ENCODE results near the gene CCDC27.

Gene CCDC27

DNA sequence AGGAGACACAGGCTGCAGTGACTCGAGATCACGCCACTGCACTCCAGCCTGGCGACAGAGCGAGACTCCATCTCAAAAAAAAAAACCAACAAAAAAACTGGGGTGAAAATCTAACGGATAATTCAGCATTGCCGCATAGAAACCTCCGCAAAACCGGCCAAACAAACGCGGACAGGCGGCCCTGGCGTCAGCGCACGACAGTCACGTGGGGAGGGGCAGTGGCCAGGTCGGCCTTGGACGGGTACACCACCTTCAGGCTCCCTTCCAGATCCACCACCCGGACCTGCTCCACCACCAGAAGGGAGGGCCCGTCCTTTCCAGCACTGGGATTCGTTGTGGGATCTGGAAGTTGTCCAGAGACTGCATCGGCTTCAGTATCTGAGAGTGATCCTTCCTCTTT lies 28.7 kb downstream of the CCDC27 start:
- no peak for DNase-seq (ENCODE audit: low read depth in 1 of 2, low spot score in 1 of 2)
- in situ Hi-C loops (cut with HindIII; ENCODE audit: low pct_unique_long_range_greater_than_20kb, low sequenced_read_pairs): no loop called here
- no peak for TF ChIP-seq JUND (IDR thresholded peaks at IDR 0.05; ENCODE audit: low read depth)

DNA sequence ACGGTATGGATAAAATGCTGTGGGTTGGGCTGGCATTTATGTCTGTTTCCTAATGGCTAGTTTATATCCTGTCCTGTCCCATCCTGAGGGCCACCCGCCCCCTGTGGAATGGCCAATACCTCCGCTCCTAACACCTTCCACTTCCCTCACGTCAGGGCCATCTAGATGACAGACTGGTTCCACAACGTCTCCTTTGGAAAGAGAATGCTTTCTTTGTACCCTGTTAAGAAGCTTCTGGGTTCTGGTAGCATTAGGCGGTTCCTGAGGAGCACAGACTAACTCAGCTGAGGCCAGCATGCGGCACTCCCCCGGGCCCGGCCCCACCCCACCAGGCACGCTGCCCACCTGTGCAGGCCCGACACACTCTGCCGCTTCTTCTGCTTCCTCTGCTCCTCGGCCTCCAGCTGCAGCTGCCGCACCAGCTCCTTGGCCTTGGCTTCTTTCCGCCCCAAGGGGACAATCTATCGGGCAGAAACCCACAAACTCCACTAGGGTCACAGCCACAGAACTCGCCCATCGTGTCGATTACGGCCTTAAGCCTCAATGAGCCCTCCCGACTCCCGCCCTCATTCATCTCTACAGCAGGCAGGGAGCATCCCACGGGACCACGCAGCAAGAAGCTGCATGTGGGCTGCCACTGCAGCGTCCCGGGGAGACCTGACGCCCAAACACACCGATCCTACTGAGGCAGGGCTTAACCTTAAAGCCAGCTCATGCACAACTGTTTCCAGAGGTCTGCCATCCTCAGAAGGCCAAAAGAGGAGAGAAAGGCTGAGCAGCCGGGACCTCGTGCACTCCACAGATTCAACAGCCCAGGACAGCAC lies 31.6 kb downstream of the CCDC27 start:
- DNase-seq (ENCODE audit: low read depth in 1 of 2, low spot score in 1 of 2): no peak
- no peak for TF ChIP-seq JUND (IDR thresholded peaks at IDR 0.05; ENCODE audit: low read depth)
- in situ Hi-C loops (cut with HindIII; ENCODE audit: low pct_unique_long_range_greater_than_20kb, low sequenced_read_pairs): no loop called here

DNA sequence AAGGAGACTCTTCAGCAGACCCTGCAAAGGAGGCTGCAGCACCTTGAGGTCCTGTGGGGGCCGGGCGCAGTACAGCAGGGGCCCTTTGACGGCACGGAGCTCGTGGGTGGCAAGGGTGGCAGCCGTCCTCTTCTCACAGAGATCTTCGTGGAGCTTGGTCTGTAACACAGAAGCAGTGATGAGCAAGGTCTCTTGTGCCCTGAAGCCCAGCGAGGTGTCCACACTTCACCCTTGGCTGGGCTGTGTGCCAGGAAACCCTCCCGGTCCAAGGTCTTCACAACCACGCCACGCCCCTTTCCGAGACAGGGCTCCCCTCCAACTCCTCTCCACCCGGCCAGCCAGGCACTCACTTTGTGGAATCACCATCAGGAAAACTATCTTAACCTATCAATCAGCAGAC lies 32.8 kb downstream of the CCDC27 start:
- TF ChIP-seq JUND (IDR thresholded peaks at IDR 0.05; ENCODE audit: low read depth): no peak

DNA sequence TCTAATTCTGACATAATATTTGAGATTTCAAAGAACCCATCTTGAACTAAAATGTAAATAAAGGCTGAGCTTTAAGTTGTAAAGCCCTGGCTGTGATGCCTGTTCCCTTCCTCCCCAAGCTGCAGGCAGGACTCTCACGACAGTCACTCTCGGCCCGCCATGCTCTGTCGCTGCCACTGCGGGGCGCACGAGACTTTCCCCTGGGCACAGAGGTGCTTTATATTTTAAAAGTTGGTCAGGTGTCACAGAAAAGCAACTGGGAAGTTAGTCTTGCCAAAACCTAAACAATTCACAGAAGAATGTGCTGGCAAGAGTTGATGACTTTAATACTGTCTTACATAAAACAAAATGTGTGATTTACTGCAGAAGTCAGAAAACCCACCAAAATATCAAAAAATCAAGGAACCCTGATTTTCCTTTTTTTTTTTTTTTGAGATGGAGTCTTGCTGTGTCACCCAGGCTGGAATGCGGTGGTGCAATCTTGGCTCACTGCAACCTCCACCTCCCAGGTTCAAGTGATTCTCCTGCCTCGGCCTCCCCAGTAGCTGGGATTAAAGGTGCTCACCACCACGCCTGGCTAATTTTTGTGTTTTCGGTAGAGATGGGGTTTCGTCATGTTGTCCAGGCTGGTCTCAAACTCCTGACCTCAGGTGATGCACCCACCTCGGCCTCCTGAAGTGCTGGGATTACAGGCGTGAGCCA lies 33.4 kb downstream of the CCDC27 start:
- TF ChIP-seq JUND (IDR thresholded peaks at IDR 0.05; ENCODE audit: low read depth): no peak
- in situ Hi-C loops (cut with HindIII; ENCODE audit: low pct_unique_long_range_greater_than_20kb, low sequenced_read_pairs): no loop called here

More for the DNA sequence above, 32.8 kb downstream of the CCDC27 start:
- in situ Hi-C loops (cut with HindIII; ENCODE audit: low pct_unique_long_range_greater_than_20kb, low sequenced_read_pairs): no loop called here
- DNase-seq (ENCODE audit: low read depth in 1 of 2, low spot score in 1 of 2): no peak

DNA sequence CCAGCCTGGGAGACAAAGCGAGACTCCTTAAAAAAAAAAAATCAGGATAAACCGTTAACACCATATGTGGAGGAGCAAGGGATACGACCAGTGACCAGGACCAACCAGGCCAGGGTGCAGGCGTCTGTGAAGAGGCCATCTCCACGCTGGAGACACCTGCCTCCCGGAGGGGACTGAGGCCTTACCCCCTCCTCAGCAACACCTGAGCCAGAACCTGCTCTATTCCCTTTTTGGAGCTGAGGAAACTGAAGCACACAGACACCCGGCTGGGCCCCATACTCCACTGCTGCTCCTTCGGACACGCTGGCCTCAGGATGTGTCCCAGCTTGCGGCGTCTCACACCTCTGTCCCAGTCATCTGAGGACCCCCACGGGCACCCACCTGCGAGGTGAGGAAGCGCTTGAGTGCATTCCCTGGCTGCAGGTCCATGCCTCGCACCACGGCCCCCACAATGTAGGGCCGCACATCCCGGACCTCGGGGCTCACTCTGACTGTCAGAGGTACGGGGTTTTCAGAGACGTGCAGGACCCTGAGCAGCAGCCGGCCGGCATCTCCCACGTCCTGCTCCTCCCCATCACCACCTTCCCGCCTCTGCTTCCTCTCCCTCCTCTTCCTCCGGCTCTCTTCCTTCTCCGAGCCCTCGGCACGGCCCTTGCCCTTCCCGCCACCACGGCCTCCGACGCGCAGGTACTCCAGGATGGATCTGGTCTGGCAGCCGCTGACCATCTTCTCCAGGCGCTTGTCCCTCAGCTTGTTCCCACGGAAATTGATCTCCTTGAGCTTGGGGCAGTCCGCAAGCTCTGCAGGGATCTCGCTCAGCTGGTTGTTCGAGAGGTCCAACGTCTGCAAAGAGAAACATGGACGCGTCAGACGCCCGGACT lies 34.5 kb downstream of the CCDC27 start:
- no peak for TF ChIP-seq JUND (IDR thresholded peaks at IDR 0.05; ENCODE audit: low read depth)
- in situ Hi-C loops (cut with HindIII; ENCODE audit: low pct_unique_long_range_greater_than_20kb, low sequenced_read_pairs): no loop called here
- DNase-seq (ENCODE audit: low read depth in 1 of 2, low spot score in 1 of 2): no peak

More for the DNA sequence above, 33.4 kb downstream of the CCDC27 start:
- DNase-seq (ENCODE audit: low read depth in 1 of 2, low spot score in 1 of 2): no peak

DNA sequence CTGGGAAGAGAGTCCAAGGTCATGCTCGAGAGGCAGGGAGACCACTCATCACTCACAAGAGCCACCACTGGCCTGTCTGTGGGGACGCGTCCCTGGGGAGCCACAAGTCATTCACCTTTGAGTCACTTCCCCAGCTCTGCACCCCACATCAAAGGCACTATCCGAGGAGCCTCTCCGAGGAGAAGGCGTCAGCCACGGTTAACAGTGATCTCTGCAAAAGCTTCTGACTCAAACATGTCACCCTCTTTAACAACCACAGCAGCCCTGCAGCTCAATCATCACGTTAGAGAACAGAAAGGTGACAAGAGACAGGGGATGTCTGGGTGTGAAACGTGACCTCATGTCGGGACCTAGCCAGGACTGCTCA lies 35.1 kb downstream of the CCDC27 start:
- no peak for TF ChIP-seq JUND (IDR thresholded peaks at IDR 0.05; ENCODE audit: low read depth)
- in situ Hi-C loops (cut with HindIII; ENCODE audit: low pct_unique_long_range_greater_than_20kb, low sequenced_read_pairs): no loop called here
- no peak for DNase-seq (ENCODE audit: low read depth in 1 of 2, low spot score in 1 of 2)

DNA sequence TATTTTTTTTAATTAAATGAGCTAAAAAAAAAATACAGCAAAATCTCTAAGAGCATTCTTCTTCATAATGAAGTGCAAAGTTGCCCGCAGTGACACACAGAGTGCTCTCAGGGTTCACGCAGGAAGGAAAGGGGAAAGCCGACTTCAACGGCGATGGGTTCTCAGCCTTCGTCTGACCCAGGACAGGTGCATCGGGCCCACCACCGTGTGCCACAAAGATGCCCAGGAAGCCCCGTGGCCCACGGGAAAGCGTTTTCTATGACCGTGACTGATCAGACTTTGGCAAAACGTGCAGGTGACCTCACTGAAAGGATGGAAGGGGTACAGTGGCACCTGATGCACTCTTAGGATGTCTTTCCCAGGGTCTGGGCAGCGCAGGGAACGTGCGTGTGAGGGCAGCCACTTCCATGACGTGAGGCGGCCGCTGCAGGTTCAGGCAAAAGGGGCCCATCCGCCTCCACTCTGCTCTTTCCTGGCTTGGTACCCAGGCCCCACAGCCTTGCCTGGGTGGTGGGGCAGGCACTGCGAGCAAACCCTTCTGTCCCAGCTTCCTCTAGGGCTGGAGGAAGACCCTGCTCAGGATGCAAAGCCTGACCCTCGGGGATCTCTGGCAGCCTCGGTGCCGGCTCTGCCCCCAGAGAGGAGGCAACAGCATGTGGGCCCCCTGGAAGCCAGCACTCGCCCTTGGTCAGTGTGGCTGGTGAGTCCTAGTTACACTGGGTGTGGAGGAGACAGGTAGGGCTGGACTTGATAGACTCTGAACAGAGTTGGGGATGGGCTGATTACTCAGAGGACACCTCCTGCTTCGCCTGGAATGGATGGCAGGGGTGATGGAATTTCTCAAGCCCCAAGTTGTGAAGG lies 35.7 kb downstream of the CCDC27 start:
- TF ChIP-seq JUND (IDR thresholded peaks at IDR 0.05; ENCODE audit: low read depth): no peak
- in situ Hi-C loops (cut with HindIII; ENCODE audit: low pct_unique_long_range_greater_than_20kb, low sequenced_read_pairs): no loop called here
- no peak for DNase-seq (ENCODE audit: low read depth in 1 of 2, low spot score in 1 of 2)

DNA sequence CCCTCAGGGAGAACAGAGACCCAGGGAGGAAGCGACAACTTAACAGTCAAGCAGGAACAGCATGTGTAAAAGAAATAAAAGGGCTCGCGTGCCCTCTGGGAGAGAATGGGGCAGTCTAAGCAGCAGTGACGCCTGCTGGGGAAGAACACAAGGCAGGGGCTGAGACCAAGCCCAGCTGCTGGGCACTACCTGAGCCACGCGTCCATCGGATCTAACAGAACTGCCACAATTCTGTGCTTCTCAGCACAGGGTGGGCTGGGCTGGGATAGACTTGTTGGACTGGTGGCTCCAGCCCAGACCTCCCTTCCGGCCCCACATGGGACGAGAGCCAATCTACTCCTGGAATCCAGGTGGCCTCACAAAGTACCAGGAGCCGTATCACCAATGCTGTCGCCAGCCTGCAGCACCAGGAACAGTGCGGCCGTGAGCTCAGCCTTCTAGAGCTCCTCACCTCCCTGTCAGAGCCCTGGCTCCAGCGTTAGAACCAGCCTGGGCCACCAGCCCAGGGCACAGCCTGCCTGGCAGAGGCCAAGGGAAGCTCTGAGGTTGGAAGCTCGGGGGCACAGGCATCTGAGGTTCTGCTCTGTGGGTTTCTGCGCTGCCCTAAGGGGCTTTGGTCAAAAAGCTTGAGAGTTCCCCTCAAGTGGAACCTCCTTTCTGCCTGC lies 36.6 kb downstream of the CCDC27 start:
- no peak for TF ChIP-seq JUND (IDR thresholded peaks at IDR 0.05; ENCODE audit: low read depth)
- no peak for DNase-seq (ENCODE audit: low read depth in 1 of 2, low spot score in 1 of 2)
- in situ Hi-C loops (cut with HindIII; ENCODE audit: low pct_unique_long_range_greater_than_20kb, low sequenced_read_pairs): no loop called here

DNA sequence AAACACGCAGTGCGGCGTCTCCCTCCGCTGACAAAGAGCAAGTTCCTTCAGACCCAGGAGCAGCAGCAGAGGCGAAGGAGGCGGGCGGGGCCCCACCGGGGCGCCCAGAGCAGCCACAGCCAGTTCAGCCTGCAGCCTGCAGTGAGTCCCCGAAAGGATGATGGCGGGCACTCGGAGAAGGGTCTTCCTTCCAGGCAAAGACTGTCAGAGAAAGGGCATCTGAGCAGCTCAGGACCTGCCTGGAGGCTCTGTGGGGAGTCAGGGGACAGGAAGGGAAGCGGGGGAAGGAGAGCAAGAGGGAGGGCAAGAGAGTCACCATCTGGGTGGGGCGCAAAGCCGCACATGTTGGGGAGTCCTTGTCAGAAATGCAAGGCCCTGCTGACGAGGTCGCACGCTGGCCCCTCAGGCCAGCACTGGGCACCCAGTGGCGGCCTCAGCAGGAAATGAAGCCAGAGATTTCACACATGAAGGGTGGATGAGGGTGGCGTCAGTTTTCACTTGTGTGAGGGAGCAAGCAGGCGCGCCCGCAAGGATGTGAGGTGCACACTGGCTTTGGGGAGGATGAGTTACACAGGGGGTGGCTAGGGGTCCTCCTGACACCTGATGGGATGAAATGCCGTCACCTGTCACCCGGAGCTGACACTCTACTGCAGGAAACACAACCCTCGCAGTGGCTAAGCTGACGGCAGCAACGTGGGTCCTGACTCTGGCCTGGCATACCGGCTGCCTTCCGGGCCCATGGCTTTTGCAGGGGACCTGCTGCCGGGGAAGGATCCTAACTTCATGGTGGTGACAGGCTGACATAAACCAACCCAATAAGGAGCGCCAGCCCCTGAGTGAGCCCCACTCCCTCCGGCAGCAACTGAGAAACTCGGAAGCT lies 37.4 kb downstream of the CCDC27 start:
- in situ Hi-C loops (cut with HindIII; ENCODE audit: low pct_unique_long_range_greater_than_20kb, low sequenced_read_pairs): no loop called here
- no peak for TF ChIP-seq JUND (IDR thresholded peaks at IDR 0.05; ENCODE audit: low read depth)
- no peak for DNase-seq (ENCODE audit: low read depth in 1 of 2, low spot score in 1 of 2)

DNA sequence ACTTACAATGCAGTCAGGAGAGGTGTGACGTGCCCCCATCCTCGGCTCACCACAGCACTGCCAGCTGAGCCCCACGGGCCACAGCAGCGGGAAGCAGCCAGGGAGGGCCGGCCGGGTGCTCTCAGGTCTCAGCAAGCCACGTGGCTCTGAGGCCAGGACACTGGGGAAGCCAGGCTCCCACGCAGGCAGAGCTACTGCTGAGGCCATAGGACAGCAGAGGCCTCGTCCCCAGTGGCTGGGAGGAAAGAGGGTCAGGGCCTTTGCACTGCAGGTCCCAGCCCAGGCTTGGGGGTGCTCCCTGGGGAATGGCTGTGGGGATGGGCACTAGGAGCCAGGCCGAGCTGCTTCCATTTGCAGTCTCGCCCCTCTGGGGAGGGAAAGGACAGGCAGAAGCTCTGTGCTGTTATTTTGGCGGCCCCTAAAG lies 38.3 kb downstream of the CCDC27 start:
- no peak for DNase-seq (ENCODE audit: low read depth in 1 of 2, low spot score in 1 of 2)
- in situ Hi-C loops (cut with HindIII; ENCODE audit: low pct_unique_long_range_greater_than_20kb, low sequenced_read_pairs): no loop called here
- TF ChIP-seq JUND (IDR thresholded peaks at IDR 0.05; ENCODE audit: low read depth): no peak

DNA sequence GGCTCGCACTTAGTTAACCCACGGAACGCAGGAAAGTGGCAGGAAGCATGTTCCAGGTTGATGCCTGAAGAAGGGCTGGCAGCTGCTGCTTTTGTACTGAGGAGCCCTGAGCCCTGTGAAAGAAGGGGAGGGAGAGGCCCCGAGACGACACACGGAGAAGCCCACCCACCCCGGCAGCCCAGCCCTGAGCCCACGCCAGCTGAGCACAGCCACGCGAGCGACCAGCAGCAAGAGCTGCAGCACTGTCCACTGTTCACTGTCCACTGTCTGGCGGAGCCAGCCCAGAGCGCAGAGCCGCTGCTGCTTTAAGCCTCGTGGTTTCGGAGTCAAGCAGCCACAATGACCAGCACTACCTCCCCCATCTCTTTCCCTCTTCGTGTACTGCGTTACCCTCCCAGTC lies 38.7 kb downstream of the CCDC27 start:
- in situ Hi-C loops (cut with HindIII; ENCODE audit: low pct_unique_long_range_greater_than_20kb, low sequenced_read_pairs): no loop called here
- TF ChIP-seq JUND (IDR thresholded peaks at IDR 0.05; ENCODE audit: low read depth): no peak

More for the DNA sequence above, 38.7 kb downstream of the CCDC27 start:
- DNase-seq (ENCODE audit: low read depth in 1 of 2, low spot score in 1 of 2): no peak

Measured in T47D (cell line).